Tibial artery (tissue), 4 donors: ENCODE measurements around the gene GAA.
A peak's percentile ranks its signal among the peaks of the same experiment; 100 is the strongest.

Experiments
- DNase-seq, 2 donors: peaks; one replicate each; pipeline ENCODE4 v3.0.0-alpha.2; 2019
- H3K27ac ChIP-seq, 2 donors: fragments of 200-600 bp; sonication (generic) in 1 of 2; 1 replicate in 1 of 2; 2 replicates in 1 of 2; pipeline ENCODE4 v1.5.1; 2018 to 2019; ENCODE audit warnings: mild to moderate bottlenecking in 1 of 2
- H3K27me3 ChIP-seq, 2 donors: fragments of 200-600 bp; sonication (generic) in 1 of 2; one replicate each; pipeline versions ENCODE4 v1.5.1 to v1.6.0; 2016 to 2019
- H3K36me3 ChIP-seq, 3 donors: fragments of 200-600 bp; sonication (generic) in 2 of 3; one replicate each; pipeline ENCODE4 v1.5.1; 2016 to 2019; ENCODE audit warnings: mild to moderate bottlenecking in 2 of 3
- H3K4me1 ChIP-seq, 4 donors: fragments of 200-600 bp; sonication (generic) in 2 of 4; 1 replicate in 3 of 4; 2 replicates in 1 of 4; pipeline ENCODE4 v1.5.1; 2016 to 2019
- H3K4me3 ChIP-seq, 2 donors: fragments of 200-600 bp; sonication (generic) in 1 of 2; 1 replicate in 1 of 2; 2 replicates in 1 of 2; pipeline ENCODE4 v1.5.1; 2018 to 2019; ENCODE audit warnings: mild to moderate bottlenecking in 2 of 2
- H3K9me3 ChIP-seq, 3 donors: fragments of 200-600 bp; sonication (generic) in 1 of 3; one replicate each; pipeline ENCODE4 v1.5.1; 2016 to 2019
- CTCF ChIP-seq, 2 experiments: fragments of 200-600 bp in 1 of 2; fragments of 450-650 bp in 1 of 2; IDR thresholded peaks; one replicate each; pipeline ENCODE4 v1.5.1; 2017 to 2019; ENCODE audit warnings: antibody characterized with exemption in 2 of 2, mild to moderate bottlenecking in 1 of 2, moderate library complexity in 1 of 2
- intact Hi-C: fragments of 100-400 bp; cut with DNase I; formaldehyde crosslinking; loops from one replicate; pipeline ENCODE4 v1.15.0; 2023; ENCODE audit warnings: low total_unique reads

Gene GAA

GRCh38 chr17:80113033-80113484 lies 11.7 kb downstream of the GAA start:
- no peaks in the 10 kb centered on the region for H3K9me3 ChIP-seq
- no peak for TF ChIP-seq CTCF (IDR thresholded peaks at IDR 0.05)
- intact Hi-C loops = no loop called here

GRCh38 chr17:80114758-80115157 lies 13.4 kb downstream of the GAA start:
- Histone ChIP-seq H3K36me3 (peaks cover 0 to 64% (median 6%) of the 10 kb centered on the region in 3 donors), H3K9me3 (no peaks in the 10 kb centered on the region), H3K27me3 (no peaks in the 10 kb centered on the region), H3K4me3 (no peak overlapping the region), H3K4me1 (no peaks in the 10 kb centered on the region), H3K27ac (no peak overlapping the region)
- no peak for DNase-seq
- intact Hi-C loops = no loop called here
- TF ChIP-seq CTCF (IDR thresholded peaks at IDR 0.05) = no peak

More at GRCh38 chr17:80113033-80113484, 11.7 kb downstream of the GAA start:
- Histone ChIP-seq H3K27ac (no peak overlapping the region), H3K4me3 (no peak overlapping the region), H3K36me3 (peaks cover 0 to 56% (median under 1%) of the 10 kb centered on the region in 3 donors), H3K4me1 (no peaks in the 10 kb centered on the region), H3K27me3 (no peaks in the 10 kb centered on the region)
- peak in 1 of 2 donors; percentile 56 for DNase-seq

- no peak overlapping the region for H3K27ac ChIP-seq
- TF ChIP-seq CTCF (IDR thresholded peaks at IDR 0.05) = no peak
- no peaks in the 10 kb centered on the region for H3K4me1 ChIP-seq
- DNase-seq = no peak
- H3K36me3 ChIP-seq = peaks cover 0 to 63% (median 6%) of the 10 kb centered on the region in 3 donors
- no peaks in the 10 kb centered on the region for H3K27me3 ChIP-seq
- H3K4me3 ChIP-seq = no peak overlapping the region
- intact Hi-C loops = no loop called here
- H3K9me3 ChIP-seq = no peaks in the 10 kb centered on the region
Measured at GRCh38 chr17:80115159-80115558, 13.8 kb downstream of the GAA start.

GRCh38 chr17:80116276-80116920 lies 15.0 kb downstream of the GAA start:
- H3K4me1 ChIP-seq = no peaks in the 10 kb centered on the region
- peaks cover 0 to 51% (median 6%) of the 10 kb centered on the region in 3 donors for H3K36me3 ChIP-seq
- no peak overlapping the region for H3K4me3 ChIP-seq
- H3K9me3 ChIP-seq = no peaks in the 10 kb centered on the region
- no peak for DNase-seq
- no peak for TF ChIP-seq CTCF (IDR thresholded peaks at IDR 0.05)
- H3K27me3 ChIP-seq = no peaks in the 10 kb centered on the region
- no peak overlapping the region for H3K27ac ChIP-seq
- intact Hi-C loops = no loop called here

- Histone ChIP-seq H3K4me1 (no peaks in the 10 kb centered on the region), H3K27me3 (no peaks in the 10 kb centered on the region), H3K4me3 (no peak overlapping the region), H3K27ac (no peak overlapping the region), H3K9me3 (no peaks in the 10 kb centered on the region), H3K36me3 (peaks cover 0 to 47% (median 6%) of the 10 kb centered on the region in 3 donors)
- intact Hi-C loops = no loop called here
- no peak for DNase-seq
- no peak for TF ChIP-seq CTCF (IDR thresholded peaks at IDR 0.05)
Measured at GRCh38 chr17:80116921-80117380, 15.6 kb downstream of the GAA start.
